ENCODE measurements around the gene ITPR2.
"Not testable (repeated sequence)": the region's sequence is repeated elsewhere in the genome, so short reads cannot be mapped to it uniquely, and the experiment has no call there.

The ITPR2 gene

DNA sequence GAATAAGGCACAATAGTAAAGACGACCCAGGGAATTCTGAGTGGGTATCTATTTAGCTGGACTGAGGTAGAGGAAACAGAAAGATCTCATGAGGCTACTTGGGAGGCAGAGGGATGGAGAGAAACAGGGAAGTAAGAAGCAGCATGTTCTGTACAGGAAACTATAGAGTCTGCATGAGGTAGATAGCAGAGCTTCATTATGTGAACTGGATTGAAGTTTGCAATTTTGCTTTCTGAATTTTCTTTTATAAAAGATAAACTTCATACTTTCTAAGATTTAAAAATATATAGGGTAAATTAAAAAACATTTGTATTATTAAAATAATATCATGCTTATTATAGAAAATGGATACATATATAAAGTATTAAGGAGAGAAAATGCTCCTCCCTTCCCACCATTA, 399.3 kb downstream of the ITPR2 start:
- not testable (repeated sequence) for DNase-seq

DNA sequence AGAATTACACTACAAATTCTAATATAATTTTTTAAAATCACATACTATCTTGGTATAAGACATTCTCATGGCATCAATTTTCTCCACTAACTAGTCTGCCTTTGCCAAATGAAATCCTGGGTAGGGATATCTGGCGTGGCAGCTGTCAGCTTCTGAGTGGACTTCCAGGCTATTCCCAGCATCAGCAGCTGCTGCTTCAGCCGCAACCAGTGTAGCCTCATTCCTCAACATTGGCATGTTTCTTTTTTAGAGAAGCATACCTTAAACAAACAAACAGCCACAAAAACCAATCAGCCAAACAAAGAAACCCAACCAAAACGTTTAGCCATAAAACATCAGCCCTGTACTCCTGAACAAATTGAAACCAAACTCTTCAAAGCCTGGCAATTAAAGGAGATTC, 401.8 kb downstream of the ITPR2 start:
- DNase-seq: no peak

DNA sequence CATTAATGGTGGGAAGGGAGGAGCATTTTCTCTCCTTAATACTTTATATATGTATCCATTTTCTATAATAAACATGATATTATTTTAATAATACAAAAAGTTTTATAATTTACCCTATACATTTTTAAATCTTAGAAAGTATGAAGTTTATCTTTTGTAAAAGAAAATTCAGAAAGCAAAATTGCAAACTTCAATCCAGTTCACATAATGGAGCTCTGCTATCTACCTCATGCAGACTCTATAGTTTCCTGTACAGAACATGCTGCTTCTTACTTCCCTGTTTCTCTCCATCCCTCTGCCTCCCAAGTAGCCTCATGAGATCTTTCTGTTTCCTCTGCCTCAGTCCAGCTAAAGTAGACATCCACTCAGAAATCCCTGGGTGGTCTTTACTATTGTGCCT, 402.4 kb downstream of the ITPR2 start:
- DNase-seq: not testable (repeated sequence)

GRCh38 chr12:26429070-26429691, 403.8 kb downstream of the ITPR2 start:
- DNase-seq: no peak

DNA sequence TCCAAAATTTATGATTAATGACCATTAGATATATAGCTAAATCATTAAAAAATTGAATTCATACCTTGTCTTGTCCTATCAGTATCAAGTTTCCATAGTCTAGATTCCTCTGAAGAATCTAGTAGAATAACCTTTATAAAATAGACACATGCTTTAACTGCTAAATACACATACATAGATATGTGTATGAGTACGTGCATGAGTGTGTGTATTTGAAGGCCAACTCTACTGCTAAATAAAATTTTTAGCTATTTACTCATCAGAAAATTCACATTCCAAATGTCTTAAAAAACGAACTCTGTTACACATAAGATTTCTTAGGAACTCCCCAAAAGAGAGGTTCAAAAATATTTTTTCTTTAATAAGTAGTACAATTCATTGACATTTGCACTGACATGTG, 404.6 kb downstream of the ITPR2 start:
- no peak for DNase-seq

DNA sequence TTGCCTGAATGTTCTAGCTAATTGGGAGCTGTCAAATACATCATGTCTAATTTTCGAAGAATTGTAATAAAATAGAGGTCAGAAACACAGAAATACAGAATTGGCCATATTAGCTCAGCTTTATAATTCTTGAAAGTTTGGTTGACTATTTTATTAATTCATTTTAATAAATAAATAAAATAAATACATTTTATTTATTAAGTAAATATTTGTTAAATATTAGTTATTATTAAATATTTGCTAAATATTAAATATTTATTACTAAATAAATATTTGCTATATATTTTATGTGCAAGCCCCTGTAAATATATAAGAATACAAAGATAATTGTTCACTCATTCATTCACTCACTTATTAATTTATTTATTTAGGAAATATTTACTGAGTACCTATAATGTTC, 406.3 kb downstream of the ITPR2 start:
- DNase-seq: no peak

DNA sequence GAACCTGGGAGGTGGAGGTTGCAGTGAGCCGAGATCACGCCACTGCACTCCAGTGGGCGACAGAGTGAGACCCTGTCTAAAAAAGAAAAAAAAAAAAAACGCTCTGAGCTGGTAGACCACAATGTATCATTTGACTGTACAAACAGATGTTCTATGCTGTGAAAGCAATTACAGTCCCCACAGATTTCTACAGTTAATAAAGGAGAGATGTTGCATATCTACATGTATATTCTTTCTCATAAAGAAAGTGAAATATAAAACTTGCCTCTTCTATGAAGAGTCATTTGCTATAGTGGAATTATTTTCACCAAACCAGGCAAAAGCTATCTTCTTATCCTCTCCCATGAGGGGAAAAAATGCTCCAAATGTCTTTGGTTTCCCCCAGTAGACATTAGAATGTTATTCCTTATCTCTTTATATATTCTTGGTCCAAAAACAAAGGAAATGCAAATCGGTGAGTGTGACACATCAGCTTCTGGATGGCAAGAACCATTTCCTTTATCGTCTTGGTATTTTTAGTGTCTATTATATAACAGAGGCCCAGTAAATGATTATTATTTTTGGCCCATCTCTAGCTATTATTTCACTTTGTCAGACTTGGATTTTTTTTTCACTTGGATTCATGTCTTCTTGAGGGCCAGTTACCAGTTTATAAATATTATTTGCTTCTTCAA, 407.3 kb downstream of the ITPR2 start:
- DNase-seq: no peak

DNA sequence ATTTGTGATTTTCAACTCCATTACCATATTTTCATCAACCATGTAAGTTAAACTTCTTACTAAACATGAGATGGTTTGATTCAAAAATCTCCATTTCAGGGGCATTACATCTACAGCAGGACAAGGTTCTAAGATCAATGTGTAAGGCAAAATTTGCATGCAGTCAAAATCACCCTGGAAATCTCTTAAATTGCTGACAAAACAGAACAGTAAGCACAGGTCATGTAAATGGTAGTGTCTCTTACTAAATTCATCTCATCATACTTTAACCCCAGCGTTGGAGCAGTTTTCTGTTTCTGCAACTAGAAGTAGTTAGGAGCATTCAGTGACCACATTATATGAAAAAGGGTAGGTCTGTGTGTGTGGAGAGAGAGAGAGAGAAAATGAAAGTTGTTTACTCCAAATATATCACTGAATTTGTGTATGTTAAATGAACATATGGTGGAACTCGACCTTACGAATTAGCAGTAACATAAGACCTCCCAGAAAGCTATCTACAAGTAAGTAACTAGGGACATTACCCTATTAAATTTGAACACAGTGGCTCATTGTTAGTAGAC, 410.1 kb downstream of the ITPR2 start:
- no peak for DNase-seq

- no peak for DNase-seq
Measured at GRCh38 chr12:26416550-26416949, 416.4 kb downstream of the ITPR2 start.

- DNase-seq: no peak
Measured at GRCh38 chr12:26410689-26411088, 422.3 kb downstream of the ITPR2 start.

DNA sequence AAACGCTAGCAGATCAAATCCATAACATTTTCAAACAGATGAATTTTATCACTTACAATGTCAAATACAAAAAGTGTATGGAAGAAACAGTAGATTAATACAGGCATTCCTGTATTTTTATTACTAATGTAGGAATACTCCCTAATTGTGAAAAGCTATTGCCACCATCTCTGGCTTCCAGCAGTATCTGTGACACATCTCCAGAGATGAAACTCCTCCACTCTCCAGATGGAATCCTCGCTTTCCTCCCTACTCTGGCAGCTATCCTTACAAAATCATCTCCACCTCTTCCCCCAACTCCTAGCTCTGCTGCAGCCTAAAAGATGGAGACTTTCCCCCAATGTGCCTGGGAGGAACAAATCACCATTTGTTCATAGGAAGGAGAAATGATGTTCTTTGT, 426.2 kb downstream of the ITPR2 start:
- DNase-seq: no peak

DNA sequence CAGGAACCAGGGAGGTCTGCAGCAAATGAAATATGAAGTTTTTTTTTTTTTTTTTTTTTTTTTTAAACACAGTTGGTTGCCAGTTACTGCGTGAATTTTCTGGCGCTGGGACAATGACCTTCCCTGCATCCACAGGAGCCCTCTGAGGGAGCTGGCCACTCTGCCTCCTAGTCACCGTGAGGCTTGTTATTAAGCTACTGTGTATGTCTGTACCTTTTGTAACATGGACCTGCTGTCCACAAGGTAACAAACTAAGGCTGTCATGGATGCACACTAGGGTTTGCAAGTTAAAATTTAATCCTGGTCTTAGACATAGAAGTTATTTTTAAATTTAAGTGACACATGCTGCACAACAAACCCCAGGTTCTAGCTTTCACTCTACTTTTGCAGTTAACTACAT, 426.6 kb downstream of the ITPR2 start:
- DNase-seq: no peak

DNA sequence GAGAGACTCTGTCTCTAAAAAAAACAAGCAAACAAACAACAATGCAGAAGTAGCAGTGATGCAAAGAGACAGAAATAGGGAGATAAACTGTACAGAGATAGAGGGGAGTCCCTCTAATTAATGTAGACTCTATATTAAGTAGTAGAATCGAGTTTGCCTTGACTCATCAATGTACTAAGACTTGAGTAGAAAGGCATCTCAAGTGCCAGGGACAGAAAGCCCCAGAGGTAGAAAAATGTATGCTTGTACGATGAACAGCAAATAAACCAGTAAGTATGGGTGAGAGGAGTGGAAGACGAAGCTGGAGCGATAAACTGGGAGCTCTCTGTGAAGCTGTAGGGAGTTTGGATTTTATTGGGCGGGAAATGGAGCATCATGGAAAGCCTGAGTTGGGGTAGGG, 429.4 kb downstream of the ITPR2 start:
- DNase-seq: no peak

GRCh38 chr12:26402648-26403047, 430.3 kb downstream of the ITPR2 start:
- DNase-seq: no peak

- DNase-seq: no peak
Measured at GRCh38 chr12:26401874-26402273, 431.1 kb downstream of the ITPR2 start.

DNA sequence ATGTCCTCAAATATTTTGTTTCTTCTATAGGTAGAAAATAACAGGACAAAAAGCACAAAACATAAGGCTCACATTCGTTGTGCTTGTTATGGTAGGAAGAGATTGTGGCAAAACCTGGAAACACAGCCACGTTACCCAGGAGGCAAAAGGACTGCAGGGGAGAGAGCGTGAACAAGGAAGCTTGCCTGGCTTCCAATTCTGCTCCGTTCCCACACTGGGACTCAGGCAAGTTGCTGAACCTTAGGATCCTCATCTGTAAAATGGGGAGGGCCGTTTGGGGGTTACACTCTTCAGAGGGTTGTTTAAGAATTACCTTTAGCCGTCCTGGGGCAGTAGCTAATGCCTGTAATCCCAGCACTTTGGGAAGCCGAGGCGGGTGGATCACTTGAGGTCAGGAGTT, 432.4 kb downstream of the ITPR2 start:
- no peak for DNase-seq

DNA sequence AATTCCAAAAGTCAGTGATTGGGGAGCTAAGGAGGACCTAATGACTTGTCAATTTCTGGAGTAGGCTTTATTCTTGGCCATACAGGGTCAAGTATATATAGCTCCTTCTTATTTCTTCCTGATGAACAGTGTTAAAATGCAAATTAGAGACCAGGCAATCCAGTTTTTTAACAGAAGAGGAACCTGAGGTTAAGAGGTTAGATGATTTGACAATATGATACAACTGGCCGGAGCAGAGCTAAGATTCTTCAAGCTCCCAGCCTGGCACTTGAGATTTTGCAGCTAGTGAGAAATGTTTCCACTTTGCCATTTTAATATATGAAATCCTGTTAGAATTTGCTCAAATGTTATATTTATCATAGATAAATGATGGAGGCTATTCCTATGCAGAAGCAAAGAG, 433.6 kb downstream of the ITPR2 start:
- no peak for DNase-seq

DNA sequence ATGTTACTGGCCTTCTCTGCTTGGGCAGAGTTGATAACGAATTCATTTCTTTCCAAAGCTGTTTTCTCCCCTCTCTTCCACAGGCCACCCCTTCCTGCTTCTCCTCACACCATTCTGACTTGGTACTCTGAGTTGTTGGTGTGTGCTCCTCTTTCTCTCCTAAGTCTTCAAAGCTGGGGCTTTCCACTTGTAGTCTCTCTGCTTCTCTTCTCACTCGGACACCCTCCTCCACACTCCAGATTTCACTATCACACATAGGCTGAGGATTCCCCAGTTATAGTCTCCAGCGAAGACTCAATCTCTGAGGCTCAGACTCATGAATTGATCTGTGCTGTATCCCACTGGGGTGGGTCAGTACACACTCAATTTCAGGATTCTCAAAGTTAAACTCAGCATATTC, 436.6 kb downstream of the ITPR2 start:
- no peak for DNase-seq

DNA sequence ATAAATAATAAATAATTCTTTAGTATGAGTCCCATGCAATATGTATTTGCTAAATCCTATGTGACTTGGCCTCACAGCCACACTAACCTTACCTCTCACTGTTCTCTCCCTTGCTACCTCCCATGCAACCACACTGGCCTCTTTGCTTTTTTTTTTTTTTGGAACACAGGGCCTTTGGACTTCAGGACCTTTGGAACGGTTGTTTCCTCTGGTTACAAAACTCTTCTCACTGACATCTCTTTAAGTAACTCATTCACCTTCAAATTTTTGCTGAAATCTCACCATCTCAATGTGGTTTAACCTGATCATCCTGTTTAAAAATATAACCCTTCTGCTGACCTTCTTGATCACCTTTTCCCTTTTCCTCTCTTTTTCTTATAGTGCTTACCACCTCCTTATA, 443.7 kb downstream of the ITPR2 start:
- DNase-seq: no peak

- no peak for DNase-seq
Measured at GRCh38 chr12:26384536-26384935, 448.5 kb downstream of the ITPR2 start.

DNA sequence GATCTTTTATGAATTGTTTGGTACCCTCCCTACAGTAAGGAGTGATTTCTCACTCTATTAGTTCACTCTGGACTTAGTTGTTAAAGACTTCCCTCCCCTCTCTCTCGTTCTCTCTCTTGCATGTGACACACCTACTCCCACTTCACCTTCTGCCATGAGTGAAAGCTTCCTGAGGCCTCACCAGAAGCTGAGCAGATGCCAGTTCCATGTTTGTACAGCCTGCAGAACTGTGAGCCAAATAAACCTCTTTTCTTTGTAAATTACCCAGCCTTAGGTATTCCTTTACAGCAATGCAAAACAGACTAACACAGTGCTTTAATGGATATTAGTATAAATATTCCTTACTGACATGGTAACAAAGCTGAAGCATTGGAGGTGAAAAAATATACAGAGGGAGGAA, 450.0 kb downstream of the ITPR2 start:
- DNase-seq: no peak

DNA sequence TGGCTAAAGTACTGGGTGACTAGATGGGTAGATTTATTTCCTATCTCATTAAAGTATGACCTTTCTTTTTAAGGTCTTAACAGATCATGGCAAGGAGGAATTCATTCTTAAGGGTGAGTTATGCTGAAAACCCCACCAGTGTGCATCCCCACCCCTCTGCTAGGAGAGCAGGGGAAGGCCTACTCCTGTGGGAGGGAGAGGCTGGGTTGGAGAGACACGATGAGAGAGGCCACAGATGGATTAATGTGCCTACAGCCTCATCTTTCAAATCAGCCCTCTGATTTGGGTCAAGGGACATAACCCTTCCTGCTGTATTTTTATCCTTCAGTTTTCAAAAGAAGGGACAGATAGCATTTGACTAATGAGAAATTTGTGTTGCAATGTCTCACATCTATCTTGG, 452.1 kb downstream of the ITPR2 start:
- no peak for DNase-seq

DNA sequence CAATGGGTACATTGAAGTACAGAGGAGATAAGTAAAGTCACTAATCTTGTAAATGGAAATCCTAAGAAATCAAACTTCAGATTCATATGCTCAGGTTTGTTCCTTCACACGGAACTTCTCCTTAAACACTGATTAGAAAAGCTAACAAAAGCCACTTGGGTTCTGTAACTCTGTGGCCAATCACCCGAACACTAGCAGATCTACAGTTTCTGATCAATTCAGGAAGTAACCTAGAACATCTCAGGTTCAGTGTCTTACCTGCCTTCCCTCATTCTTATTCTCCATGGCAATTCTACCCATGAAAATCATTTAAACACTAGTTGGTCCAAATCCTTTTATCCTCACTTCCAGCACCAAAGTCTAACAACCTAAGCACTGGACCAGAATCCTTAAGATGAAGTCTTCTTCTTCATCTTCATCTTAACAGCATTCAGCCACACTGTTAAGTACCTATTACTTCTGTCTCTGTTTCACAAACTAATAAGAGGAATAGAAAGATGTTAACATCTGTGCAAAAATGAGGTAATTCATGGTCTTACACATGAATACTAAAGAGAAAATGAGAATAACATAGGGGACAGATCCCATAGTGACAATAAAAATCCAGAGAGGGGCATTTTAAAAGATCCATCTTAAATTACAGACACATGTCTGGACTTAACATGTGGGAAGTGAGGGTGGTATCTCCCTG, 453.1 kb downstream of the ITPR2 start:
- no peak for DNase-seq

GRCh38 chr12:26378711-26379110, 454.3 kb downstream of the ITPR2 start:
- DNase-seq: no peak
